CD4-positive, alpha-beta T cell treated with Interleukin-15 for 4 hours (primary cell): ENCODE results near the gene FANCD2.
"Not testable (repeated sequence)": the region's sequence is repeated elsewhere in the genome, so short reads cannot be mapped to it uniquely, and the experiment has no call there.

Experiments used
- DNase-seq: peaks from one replicate; pipeline ENCODE4 v3.0.0-alpha.2; 2020; ENCODE audit warnings: low spot score

Gene FANCD2

GRCh38 chr3:10026084-10026890 is at the start of gene FANCD2:
Gene FANCD2 (plus strand): TSS chr3:10026437. CDS start chr3:10028658, 2,221 bp downstream.
- DNase-seq, result peak; percentile 90

- peak; percentile 22 for DNase-seq
Observed at GRCh38 chr3:9976721-9977709, 49.2 kb upstream of the FANCD2 start.

DNA sequence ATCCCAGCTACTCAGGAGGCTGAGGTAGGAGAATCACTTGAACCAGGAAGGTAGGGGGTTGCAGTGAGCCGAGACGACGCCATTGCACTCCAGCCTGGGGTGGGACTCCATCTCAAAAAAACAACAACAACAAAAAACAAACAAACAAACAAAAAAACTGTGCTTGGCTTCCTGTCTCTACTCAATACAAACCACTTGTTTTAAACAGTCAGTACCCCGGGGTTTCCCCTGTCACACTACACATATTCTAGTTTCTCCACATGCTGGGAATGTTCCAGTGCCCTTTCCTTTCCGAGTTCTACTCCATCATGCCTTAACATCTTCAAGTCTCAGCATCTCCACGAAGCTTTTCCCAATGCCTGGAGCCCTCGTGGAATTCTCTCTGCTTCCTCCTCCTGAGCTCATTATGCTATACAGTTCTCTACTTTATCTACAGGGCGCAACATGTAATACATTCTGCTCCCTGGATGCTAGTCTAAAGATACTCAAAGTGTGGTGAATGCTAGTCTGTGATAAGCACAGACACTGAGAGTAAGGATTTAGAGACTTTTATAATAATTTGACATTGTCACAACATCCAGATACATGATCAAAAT is 47.4 kb upstream of the FANCD2 start:
- no peak for DNase-seq

GRCh38 chr3:9980251-9980650 is 46.0 kb upstream of the FANCD2 start:
- no peak for DNase-seq

DNA sequence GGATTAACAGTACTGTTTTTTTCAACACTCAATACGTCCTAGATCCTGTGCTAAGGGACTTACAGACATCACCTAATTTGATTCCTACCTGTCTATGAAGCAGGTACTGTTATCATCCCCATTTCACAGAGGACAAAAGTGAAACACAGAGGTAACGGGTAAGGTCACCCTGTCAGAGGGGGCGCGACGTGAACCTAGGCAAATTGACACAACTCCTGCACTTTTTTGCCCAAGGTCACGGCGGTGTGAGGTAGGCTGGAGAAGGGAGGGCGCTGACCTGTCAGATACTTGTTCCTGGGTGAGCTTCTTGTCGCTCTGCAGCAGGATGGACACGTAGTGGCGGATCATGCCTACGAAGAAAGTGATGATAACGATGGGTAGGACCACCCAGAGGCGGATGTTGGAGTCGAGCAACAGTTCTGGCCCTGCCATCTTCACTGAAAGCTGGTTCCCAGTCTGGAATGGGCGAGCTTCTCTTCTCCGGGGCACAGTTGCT is 40.0 kb upstream of the FANCD2 start:
- DNase-seq, result no peak

DNA sequence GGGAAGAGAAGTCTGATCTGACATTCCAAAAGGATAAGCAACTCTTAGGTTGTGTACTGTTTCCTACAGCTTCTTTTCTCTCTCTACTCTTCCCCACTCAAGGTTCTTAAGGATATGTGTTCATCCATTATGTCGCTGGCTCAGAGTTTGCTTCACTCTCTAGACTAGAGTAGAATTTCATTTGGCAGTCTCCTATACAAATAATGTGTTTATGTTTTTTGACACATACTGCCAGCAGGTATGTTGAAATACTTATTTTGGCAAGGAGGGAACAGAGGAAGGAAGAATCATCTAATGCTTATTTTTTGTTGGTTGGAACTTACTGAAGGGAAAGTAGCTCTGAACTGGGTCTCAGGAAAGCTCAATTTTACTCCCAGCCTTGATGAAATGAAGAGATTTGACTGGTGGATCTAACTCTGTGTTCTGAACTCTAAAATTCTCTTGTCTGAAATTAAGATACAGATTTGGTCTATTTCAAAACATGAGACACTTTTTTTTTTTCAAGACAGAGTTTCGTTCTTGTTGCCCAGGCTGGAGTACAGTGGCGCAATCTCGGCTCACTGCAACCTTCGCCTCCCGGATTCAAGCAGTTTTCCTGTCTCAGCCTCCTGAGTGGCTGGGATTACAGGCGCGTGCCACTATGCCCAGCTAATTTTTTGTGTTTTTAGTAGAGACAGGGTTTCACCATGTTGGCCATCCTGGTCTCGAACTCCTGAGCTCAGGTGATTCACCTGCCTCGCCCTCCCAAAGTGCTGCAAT is 32.0 kb upstream of the FANCD2 start:
- no peak for DNase-seq

DNA sequence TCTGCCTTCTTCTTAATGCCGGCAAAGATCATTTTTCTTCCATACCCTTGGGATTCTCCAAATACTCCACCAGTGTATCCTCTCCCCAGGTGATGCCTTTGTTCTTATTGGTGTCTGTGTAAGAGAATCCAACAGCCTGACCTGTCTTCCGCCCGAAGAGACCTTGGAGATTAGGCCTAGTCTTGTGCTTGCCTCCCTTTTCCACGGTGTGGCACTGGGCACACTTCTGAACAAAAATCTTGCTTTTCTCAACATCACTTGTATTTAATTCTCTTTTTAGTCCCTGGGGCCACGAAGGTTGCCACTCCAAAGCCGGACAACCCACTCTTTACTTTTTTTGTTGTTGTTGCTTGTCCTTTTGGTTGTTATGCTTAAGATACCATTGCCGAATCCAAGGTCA is 25.6 kb upstream of the FANCD2 start:
- no peak for DNase-seq

GRCh38 chr3:10002951-10003350 is 23.3 kb upstream of the FANCD2 start:
- no peak for DNase-seq

DNA sequence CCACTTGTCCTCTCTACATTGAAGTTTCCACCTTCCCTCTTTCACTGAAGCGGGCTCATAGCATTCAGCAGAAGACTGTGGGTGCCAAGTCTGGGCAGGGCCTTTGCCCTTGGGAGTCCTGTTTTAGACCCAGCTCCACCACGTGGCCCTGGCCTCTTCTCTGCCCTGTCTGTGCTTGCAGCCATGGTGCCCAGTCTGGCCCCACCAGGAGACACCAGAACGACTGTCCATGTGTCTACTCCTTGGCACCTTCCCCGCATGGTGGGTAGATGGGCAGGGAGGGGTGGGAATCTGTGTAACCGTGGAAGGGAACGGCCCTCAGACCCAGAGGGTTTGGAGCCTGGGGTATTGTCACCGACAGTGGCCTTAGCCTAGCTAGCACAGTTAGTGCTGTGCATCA is 21.7 kb upstream of the FANCD2 start:
- DNase-seq, result no peak

DNA sequence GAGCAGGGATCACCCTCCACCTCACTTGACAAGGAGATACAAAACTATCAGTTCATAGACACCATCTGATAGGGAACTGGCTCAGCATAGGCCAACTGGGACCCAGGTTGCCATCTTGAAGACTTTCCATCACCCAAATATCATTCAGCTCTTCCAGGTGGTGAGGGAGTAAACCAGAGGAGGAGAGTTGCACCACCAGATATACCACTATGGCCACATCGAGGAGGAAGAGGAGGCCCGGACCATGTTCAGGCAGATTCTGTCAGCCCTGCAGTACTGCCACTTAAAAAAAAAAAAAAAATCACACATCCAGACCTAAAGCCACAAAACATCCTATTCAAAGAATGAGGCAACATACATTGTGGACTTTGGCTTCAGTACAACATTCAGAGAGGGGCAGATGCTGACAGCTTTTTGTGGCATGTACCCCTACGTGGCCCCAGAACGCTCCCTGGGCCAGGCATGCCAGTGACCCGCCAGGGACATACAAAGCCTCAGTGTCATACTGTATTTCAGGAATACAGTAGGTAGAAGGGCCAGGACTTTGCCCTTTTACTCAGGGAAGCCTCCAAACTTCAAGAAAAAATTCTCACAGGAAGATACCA is 21.2 kb upstream of the FANCD2 start:
- no peak for DNase-seq

DNA sequence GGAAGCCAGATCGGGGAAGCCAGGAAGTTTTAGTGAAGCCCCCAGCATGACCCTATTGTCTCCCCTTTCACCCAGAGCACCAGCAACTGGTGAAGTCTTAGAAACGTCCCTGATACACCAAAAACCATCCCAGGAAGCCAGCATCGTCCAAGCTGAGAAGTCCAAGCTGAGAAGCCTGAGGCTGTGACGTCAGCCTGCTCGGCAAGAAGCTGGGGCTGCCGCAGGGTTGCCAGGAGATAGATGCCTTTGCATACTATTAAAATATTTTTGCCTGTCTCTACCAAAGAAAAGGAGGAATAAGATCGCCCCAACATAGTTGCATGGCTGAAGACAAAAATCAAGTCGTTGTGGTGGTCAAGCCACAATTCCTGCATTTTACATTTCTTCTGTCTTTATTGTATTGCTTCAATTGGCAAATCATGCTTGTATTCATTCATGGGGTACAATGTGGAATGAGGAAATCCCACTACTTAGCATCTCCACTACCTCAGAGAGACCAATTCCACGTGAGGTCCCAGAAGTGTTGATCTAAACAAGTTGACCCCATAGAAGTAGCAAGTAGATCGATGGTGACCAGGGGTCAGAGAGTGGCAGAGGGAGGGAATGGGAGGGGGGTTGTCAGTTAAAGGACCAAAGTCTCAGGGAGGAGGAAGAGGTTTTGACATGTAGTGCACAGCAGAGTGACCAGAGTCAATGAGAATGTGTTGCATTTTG is 20.0 kb upstream of the FANCD2 start:
- DNase-seq, result no peak

DNA sequence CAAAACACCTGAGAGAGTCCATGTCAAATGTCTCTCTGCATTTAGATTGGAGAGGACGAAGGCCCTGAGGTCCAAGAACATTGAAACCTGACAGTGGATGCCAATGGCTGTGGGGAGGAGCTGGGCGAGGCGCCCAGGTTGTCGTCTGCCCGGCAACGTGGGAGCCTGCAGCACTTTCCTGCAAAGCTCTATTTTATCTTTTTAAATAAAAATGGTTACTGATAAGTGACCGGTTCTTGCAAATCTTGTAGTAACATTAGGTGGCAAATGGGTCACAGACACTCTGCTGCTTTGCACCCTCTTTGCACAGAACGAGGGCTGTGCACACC is 19.5 kb upstream of the FANCD2 start:
- no peak for DNase-seq

- no peak for DNase-seq
Observed at GRCh38 chr3:10007126-10007782, 19.0 kb upstream of the FANCD2 start.

DNA sequence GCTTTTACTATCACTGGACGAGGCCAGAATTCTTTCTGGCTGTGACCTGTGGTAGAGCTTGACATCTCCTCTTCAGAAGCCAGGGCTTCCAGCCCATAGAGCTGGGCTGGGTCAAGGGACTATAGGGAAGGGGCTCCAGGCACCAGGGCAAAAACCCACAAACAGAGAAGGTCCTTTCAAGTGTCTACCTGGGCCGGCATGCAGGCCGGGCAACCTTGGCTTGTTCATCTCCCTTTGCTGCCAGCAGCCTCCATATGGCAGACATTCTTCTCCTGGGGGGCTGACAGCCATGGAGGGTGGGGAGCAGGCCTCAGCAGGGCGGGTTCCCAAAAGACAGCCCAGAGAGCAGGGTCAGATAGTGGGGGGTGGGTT is 18.0 kb upstream of the FANCD2 start:
- not testable (repeated sequence) for DNase-seq

- peak; percentile 80 for DNase-seq
Observed at GRCh38 chr3:10008588-10009344, 17.5 kb upstream of the FANCD2 start.

DNA sequence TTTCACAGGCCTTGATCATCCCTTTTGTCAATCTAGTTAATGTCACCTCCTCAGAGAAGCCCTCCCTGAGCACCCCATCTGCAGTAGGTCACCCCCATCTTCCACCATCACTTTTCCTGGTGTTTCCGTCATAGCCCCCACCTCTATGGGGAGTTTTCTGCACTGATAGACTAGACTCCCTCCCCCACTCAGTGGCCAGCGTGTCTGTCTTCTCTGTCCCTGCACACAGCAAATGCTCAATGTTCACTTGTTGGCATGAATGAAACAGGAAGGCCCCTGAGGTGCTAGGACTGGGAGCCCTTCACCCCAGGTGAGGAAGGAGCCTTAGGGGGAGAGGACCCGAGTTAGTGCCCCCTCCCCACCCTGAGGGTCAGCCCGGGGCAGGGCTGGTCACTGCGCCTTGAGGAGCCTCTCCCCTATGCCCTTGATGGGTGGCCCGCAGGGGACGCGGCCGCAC is 15.8 kb upstream of the FANCD2 start:
- DNase-seq, result no peak

- peak; percentile 87 for DNase-seq
Observed at GRCh38 chr3:10010878-10011465, 15.3 kb upstream of the FANCD2 start.

DNA sequence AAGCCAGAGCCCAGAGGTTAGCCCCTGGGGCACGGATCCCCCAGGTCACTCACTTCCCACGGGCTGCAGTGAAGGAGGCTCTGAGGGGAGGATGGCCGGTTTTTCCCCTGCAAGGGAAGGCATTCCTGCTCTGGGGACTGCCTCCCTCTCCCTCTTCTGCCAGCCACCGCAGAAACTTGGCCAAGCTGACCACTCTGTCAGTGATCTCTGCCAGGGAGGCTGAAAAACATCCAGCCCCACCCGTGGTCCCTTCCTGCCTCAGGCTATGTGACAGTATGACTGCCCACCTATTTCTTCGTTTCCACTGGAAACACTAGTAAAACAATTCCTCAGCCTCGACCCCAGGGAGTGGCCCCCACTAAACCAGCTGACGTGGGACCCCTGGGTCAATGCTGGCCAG is 14.6 kb upstream of the FANCD2 start:
- no peak for DNase-seq

DNA sequence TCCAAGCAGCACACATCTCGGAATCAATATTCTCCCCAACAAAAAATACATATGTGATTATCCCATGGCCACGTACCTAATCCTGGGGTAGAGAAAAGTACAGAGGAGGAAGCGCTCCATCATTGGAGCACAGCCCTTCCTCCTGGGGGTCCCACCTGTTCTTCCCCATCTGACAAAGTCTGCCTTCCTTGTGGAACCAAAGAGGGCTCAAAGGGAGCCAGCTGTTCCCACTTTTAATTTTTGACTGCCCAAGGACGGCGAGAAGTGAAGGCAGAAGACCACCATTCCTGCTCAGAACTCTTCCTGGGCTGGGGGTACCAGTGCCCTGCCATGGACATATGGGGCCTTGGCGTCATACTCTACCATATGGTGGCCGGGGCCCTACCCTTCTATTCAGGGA is 14.1 kb upstream of the FANCD2 start:
- DNase-seq, result no peak
